ENCODE results near the gene CYS1. TPM values are rescaled to one million over a fixed set of nuclear protein-coding genes. Genes with fewer than 3 reads are reported as not detected.

The CYS1 gene
- polyA plus RNA-seq, 1 donor (not counting 4 experiments of a cell fraction or from before 2014, with no cell fraction given) = 0.14 TPM

DNA sequence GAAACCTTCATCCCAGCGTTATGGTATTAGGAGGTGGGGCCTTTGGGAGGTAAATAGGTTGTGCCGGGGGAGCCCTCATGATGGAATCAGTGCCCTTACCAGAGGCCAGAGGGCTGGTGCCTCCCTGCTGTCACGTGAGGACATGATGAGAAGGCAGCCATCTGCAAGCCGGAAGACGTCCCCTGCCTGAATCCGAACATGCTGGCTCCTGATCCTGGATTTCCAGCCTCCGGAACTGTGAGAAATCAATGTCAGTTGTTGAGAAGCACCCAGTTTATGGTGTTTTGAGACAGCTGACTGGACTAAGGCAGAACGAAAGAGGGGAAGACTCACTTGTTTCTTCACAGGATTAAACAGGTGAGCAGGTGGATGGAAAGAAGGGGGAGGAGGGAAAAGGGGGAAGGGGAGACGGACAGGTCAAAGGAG lies 49.9 kb downstream of the CYS1 start:
- FAIRE-seq = peak; percentile 81
- TF ChIP-seq CTCF (optimal IDR thresholded peaks at IDR 0.05 in 1 of 3, IDR thresholded peaks at IDR 0.05 in 1 of 3, conservative IDR thresholded peaks at IDR 0.05 in 1 of 3; ENCODE audit: extremely low read depth in 1 of 3, insufficient read depth in 2 of 3, low read length in 3 of 3) (no peak), EZH2 (IDR thresholded peaks at IDR 0.05; ENCODE audit: low read length) (no peak)
- no peak overlapping the region for H3K9ac ChIP-seq (ENCODE audit: control insufficient read depth, extremely low read depth, insufficient read depth, low read length)
- no peak for DNase-seq (ENCODE audit: low read depth, low spot score)
- H3K4me3 ChIP-seq (ENCODE audit: control insufficient read depth in 2 of 3, extremely low read depth in 1 of 3, insufficient read depth in 2 of 3, low read depth in 1 of 3, low read length in 3 of 3) = no peak overlapping the region
- peaks cover 19% of the 10 kb centered on the region for H3K4me1 ChIP-seq (ENCODE audit: control insufficient read depth, extremely low read depth, insufficient read depth, low read length)
- H2AFZ ChIP-seq (ENCODE audit: control insufficient read depth, low read length) = peak overlapping the region; percentile 82
- H4K20me1 ChIP-seq (ENCODE audit: control insufficient read depth, extremely low read depth, insufficient read depth, low read length) = no peaks in the 10 kb centered on the region
- H3K9me1 ChIP-seq (ENCODE audit: control insufficient read depth, extremely low read depth, insufficient read depth, low read length) = no peaks in the 10 kb centered on the region
- peak overlapping the region; percentile 41 for H3K4me2 ChIP-seq (ENCODE audit: control insufficient read depth, extremely low read depth, insufficient read depth, low read depth, low read length)
- no peaks in the 10 kb centered on the region for H3K27me3 ChIP-seq (ENCODE audit: control insufficient read depth, extremely low read depth, insufficient read depth, low read length)
- no peak overlapping the region for H3K27ac ChIP-seq (ENCODE audit: control insufficient read depth, insufficient read depth, low read length)
- dilution Hi-C loops (cut with MboI; ENCODE audit: extremely low pct_ligation_motif_present, low sequenced_read_pairs) = loop anchor here (25.0 kb wide), 1 partner anchor 268 kb away; no protein-coding TSS in a partner anchor
- H3K79me2 ChIP-seq (ENCODE audit: control insufficient read depth, insufficient read depth, low read length) = no peaks in the 10 kb centered on the region
- H3K36me3 ChIP-seq (ENCODE audit: control insufficient read depth in 2 of 2, extremely low read depth in 1 of 2, insufficient read depth in 2 of 2, low read length in 2 of 2) = no peaks in the 10 kb centered on the region
- no peaks in the 10 kb centered on the region for H3K9me3 ChIP-seq (ENCODE audit: control insufficient read depth, low read depth, low read length)

DNA sequence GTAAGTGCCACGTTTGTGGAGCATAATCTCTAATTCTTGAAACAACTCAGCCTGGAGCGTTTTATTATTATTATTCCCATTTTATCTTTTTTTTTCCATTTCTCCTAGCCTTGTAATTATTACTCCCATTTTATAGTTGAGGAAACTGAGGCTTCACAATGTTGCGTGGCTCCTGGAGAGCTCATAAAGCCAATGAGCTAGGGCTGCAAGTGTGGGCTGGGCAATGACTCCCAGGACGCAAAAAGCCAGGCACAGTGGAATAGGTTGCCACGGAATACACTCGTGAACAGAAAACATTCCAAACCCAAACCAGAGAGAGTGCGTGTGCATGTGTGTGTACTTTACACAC lies 50.4 kb downstream of the CYS1 start:
- Histone ChIP-seq H3K79me2 (ENCODE audit: control insufficient read depth, insufficient read depth, low read length) (no peaks in the 10 kb centered on the region), H3K4me2 (ENCODE audit: control insufficient read depth, extremely low read depth, insufficient read depth, low read depth, low read length) (peak overlapping the region; percentile 41), H3K9me3 (ENCODE audit: control insufficient read depth, low read depth, low read length) (no peaks in the 10 kb centered on the region), H3K9ac (ENCODE audit: control insufficient read depth, extremely low read depth, insufficient read depth, low read length) (no peak overlapping the region), H3K36me3 (ENCODE audit: control insufficient read depth in 2 of 2, extremely low read depth in 1 of 2, insufficient read depth in 2 of 2, low read length in 2 of 2) (no peaks in the 10 kb centered on the region), H4K20me1 (ENCODE audit: control insufficient read depth, extremely low read depth, insufficient read depth, low read length) (no peaks in the 10 kb centered on the region), H3K9me1 (ENCODE audit: control insufficient read depth, extremely low read depth, insufficient read depth, low read length) (no peaks in the 10 kb centered on the region), H2AFZ (ENCODE audit: control insufficient read depth, low read length) (peak overlapping the region; percentile 82), H3K4me1 (ENCODE audit: control insufficient read depth, extremely low read depth, insufficient read depth, low read length) (peaks cover 19% of the 10 kb centered on the region), H3K27me3 (ENCODE audit: control insufficient read depth, extremely low read depth, insufficient read depth, low read length) (no peaks in the 10 kb centered on the region), H3K27ac (ENCODE audit: control insufficient read depth, insufficient read depth, low read length) (no peak overlapping the region), H3K4me3 (ENCODE audit: control insufficient read depth in 2 of 3, extremely low read depth in 1 of 3, insufficient read depth in 2 of 3, low read depth in 1 of 3, low read length in 3 of 3) (no peak overlapping the region)
- no peak for DNase-seq (ENCODE audit: low read depth, low spot score)
- FAIRE-seq = no peak
- no peak for TF ChIP-seq EZH2 (IDR thresholded peaks at IDR 0.05; ENCODE audit: low read length)
- TF ChIP-seq CTCF (optimal IDR thresholded peaks at IDR 0.05 in 1 of 3, IDR thresholded peaks at IDR 0.05 in 1 of 3, conservative IDR thresholded peaks at IDR 0.05 in 1 of 3; ENCODE audit: extremely low read depth in 1 of 3, insufficient read depth in 2 of 3, low read length in 3 of 3) = no peak
- dilution Hi-C loops (cut with MboI; ENCODE audit: extremely low pct_ligation_motif_present, low sequenced_read_pairs) = loop anchor here (25.0 kb wide), 1 partner anchor 268 kb away; no protein-coding TSS in a partner anchor
